Fibroblast of pulmonary artery (primary cell): ENCODE results near the gene CH25H.
"Not testable (repeated sequence)": the region's sequence is repeated elsewhere in the genome, so short reads cannot be mapped to it uniquely, and the experiment has no call there.

Experiments
- DNase-seq: peaks from one replicate; pipeline ENCODE4 v3.0.0-alpha.2; 2010; ENCODE audit warnings: low read depth
- H3K4me3 ChIP-seq: replicated peaks from 2 replicates; pipeline ENCODE4 v1.5.1; 2011; ENCODE audit warnings: low read depth, mild to moderate bottlenecking, control low read depth, low read length, moderate library complexity
- CTCF ChIP-seq: IDR thresholded peaks from 2 replicates; pipeline ENCODE4 v1.5.1; 2011; ENCODE audit warnings: mild to moderate bottlenecking, control low read depth, low read length, inconsistent platforms; ENCODE audit errors: missing control alignments

The CH25H gene

GRCh38 chr10:89182894-89183293, 24.2 kb downstream of the CH25H start:
- no peak for TF ChIP-seq CTCF
- DNase-seq, result no peak
- no peak overlapping the region for H3K4me3 ChIP-seq

GRCh38 chr10:89175816-89176215, 31.3 kb downstream of the CH25H start:
- TF ChIP-seq CTCF, result no peak
- DNase-seq, result no peak
- H3K4me3 ChIP-seq, result no peak overlapping the region

- H3K4me3 ChIP-seq, result no peak overlapping the region
- peak; percentile 55 for DNase-seq
- no peak for TF ChIP-seq CTCF
Observed at GRCh38 chr10:89173075-89173474, 34.0 kb downstream of the CH25H start.

- no peak for TF ChIP-seq CTCF
- no peak for DNase-seq
Observed at GRCh38 chr10:89171996-89172395, 35.1 kb downstream of the CH25H start.

GRCh38 chr10:89171263-89171872, 35.7 kb downstream of the CH25H start:
- peak; percentile 23 for DNase-seq

More at GRCh38 chr10:89171996-89172395, 35.1 kb downstream of the CH25H start:
- no peak overlapping the region for H3K4me3 ChIP-seq

GRCh38 chr10:89168354-89168900, 38.7 kb downstream of the CH25H start:
- H3K4me3 ChIP-seq, DNase-seq: not testable (repeated sequence)

More at GRCh38 chr10:89171263-89171872, 35.7 kb downstream of the CH25H start:
- H3K4me3 ChIP-seq, result no peak overlapping the region
- no peak for TF ChIP-seq CTCF

GRCh38 chr10:89167915-89168314, 39.2 kb downstream of the CH25H start:
- no peak for DNase-seq
- no peak overlapping the region for H3K4me3 ChIP-seq
- no peak for TF ChIP-seq CTCF
